GM12864 (cell line): ENCODE data around the gene EGFLAM.

Experiments used
- DNase-seq: peaks from one replicate; pipeline ENCODE4 v3.0.0-alpha.2; 2011; ENCODE audit warnings: low read depth
- H3K4me3 ChIP-seq: 2 replicates; pipeline ENCODE4 v1.5.1; 2011; ENCODE audit warnings: mild to moderate bottlenecking, low read depth, low read length, control low read depth
- CTCF ChIP-seq: IDR thresholded peaks from 2 replicates; pipeline ENCODE4 v1.5.1; 2011; ENCODE audit warnings: low read depth, mild to moderate bottlenecking, moderate library complexity, low read length, control low read depth, inconsistent platforms; ENCODE audit errors: missing control alignments

Gene EGFLAM

GRCh38 chr5:38494175-38494574 is 235.8 kb downstream of the EGFLAM start:
- no peak for DNase-seq
- TF ChIP-seq CTCF: no peak
- H3K4me3 ChIP-seq: no peak overlapping the region

GRCh38 chr5:38494763-38495162 is 236.4 kb downstream of the EGFLAM start:
- H3K4me3 ChIP-seq: no peak overlapping the region
- no peak for TF ChIP-seq CTCF
- DNase-seq: no peak

GRCh38 chr5:38497946-38498345 is 239.6 kb downstream of the EGFLAM start:
- H3K4me3 ChIP-seq: no peak overlapping the region
- DNase-seq: no peak
- no peak for TF ChIP-seq CTCF

GRCh38 chr5:38500573-38501260 is 242.4 kb downstream of the EGFLAM start:
- TF ChIP-seq CTCF: no peak
- DNase-seq: no peak

GRCh38 chr5:38506302-38506701 is 247.9 kb downstream of the EGFLAM start:
- no peak overlapping the region for H3K4me3 ChIP-seq
- no peak for TF ChIP-seq CTCF
- no peak for DNase-seq

More at GRCh38 chr5:38500573-38501260, 242.4 kb downstream of the EGFLAM start:
- H3K4me3 ChIP-seq: no peak overlapping the region

GRCh38 chr5:38509185-38509584 is 250.8 kb downstream of the EGFLAM start:
- no peak for DNase-seq
- H3K4me3 ChIP-seq: no peak overlapping the region
- TF ChIP-seq CTCF: no peak
